ENCODE data around the gene SERGEF.

- TF ChIP-seq POLR2A (IDR thresholded peaks at IDR 0.05; ENCODE audit: low read depth, low read length) (no peak), MAZ (IDR thresholded peaks at IDR 0.05; ENCODE audit: borderline replicate concordance, low read depth, low read length) (no peak), CTCF (conservative IDR thresholded peaks at IDR 0.05; ENCODE audit: low read depth, low read length) (no peak), RFX5 (IDR thresholded peaks at IDR 0.05; ENCODE audit: low read depth, low read length) (no peak), BHLHE40 (IDR thresholded peaks at IDR 0.05; ENCODE audit: low read depth, low read length) (no peak), CHD1 (IDR thresholded peaks at IDR 0.05; ENCODE audit: low read depth, low read length) (no peak), USF2 (IDR thresholded peaks at IDR 0.05; ENCODE audit: low read depth, low read length) (no peak)
Observed at GRCh38 chr11:17898782-17899181, 114.1 kb downstream of the SERGEF start.

All from IMR-90 (cell line).